ENCODE measurements around the gene TEKT2. TPM values are rescaled to one million over a fixed set of nuclear protein-coding genes. Genes with fewer than 3 reads are reported as not detected.

The TEKT2 gene
- total and polyA plus RNA-seq, 5 donors from 2014 or later = 0.81 TPM; not detected in 4

GRCh38 chr1:36099681-36100341 lies 15.9 kb downstream of the TEKT2 start:
- H3K4me3 Mint-ChIP-seq = peak overlapping the region in 1 of 4 donors; percentile 29
- no peaks in the 10 kb centered on the region for H3K36me3 Mint-ChIP-seq
- H3K4me1 Mint-ChIP-seq = no peaks in the 10 kb centered on the region
- Histone ChIP-seq H3K27ac (ENCODE audit: insufficient read depth, low read length, poor library complexity, severe bottlenecking) (no peak overlapping the region), H3K27me3 (ENCODE audit: control insufficient read depth, insufficient read depth, low read length) (no peaks in the 10 kb centered on the region), H3K4me3 (ENCODE audit: low read depth, low read length) (no peak overlapping the region), H3K36me3 (ENCODE audit: control insufficient read depth, insufficient read depth, low read length) (peaks cover 15% of the 10 kb centered on the region), H3K9me3 (ENCODE audit: control insufficient read depth in 2 of 2, low read length in 2 of 2) (no peaks in the 10 kb centered on the region), H3K4me1 (ENCODE audit: control insufficient read depth, insufficient read depth, low read length, poor library complexity, severe bottlenecking) (peaks cover 5% of the 10 kb centered on the region)
- DNase-seq = peak; percentile 60 to 69 (median 69)
- H3K9me3 Mint-ChIP-seq = no peaks in the 10 kb centered on the region
- H3K27me3 Mint-ChIP-seq = no peaks in the 10 kb centered on the region
- ATAC-seq (ENCODE audit: low read depth in 2 of 2) = peak; percentile 78 to 84
- no peak overlapping the region for H3K27ac Mint-ChIP-seq

GRCh38 chr1:36100376-36100775 lies 16.5 kb downstream of the TEKT2 start:
- Mint-ChIP-seq H3K36me3 (no peaks in the 10 kb centered on the region), H3K4me1 (no peaks in the 10 kb centered on the region), H3K27me3 (no peaks in the 10 kb centered on the region), H3K4me3 (no peak overlapping the region), H3K9me3 (no peaks in the 10 kb centered on the region), H3K27ac (peak overlapping the region in 1 of 3 donors; percentile 42)
- no peak overlapping the region for H3K4me3 ChIP-seq (ENCODE audit: low read depth, low read length)
- DNase-seq (no peak), ATAC-seq (ENCODE audit: low read depth in 2 of 2) (no peak)
- H3K27me3 ChIP-seq (ENCODE audit: control insufficient read depth, insufficient read depth, low read length) = no peaks in the 10 kb centered on the region
- peaks cover 5% of the 10 kb centered on the region for H3K4me1 ChIP-seq (ENCODE audit: control insufficient read depth, insufficient read depth, low read length, poor library complexity, severe bottlenecking)
- H3K27ac ChIP-seq (ENCODE audit: insufficient read depth, low read length, poor library complexity, severe bottlenecking) = no peak overlapping the region
- H3K36me3 ChIP-seq (ENCODE audit: control insufficient read depth, insufficient read depth, low read length) = peaks cover 11% of the 10 kb centered on the region
- H3K9me3 ChIP-seq (ENCODE audit: control insufficient read depth in 2 of 2, low read length in 2 of 2) = no peaks in the 10 kb centered on the region

GRCh38 chr1:36101546-36101945 lies 17.7 kb downstream of the TEKT2 start:
- Mint-ChIP-seq H3K36me3 (no peaks in the 10 kb centered on the region), H3K9me3 (no peaks in the 10 kb centered on the region), H3K27ac (peak overlapping the region in 1 of 3 donors; percentile 89), H3K4me3 (no peak overlapping the region), H3K4me1 (no peaks in the 10 kb centered on the region), H3K27me3 (no peaks in the 10 kb centered on the region)
- no peak overlapping the region for H3K27ac ChIP-seq (ENCODE audit: insufficient read depth, low read length, poor library complexity, severe bottlenecking)
- no peak overlapping the region for H3K4me3 ChIP-seq (ENCODE audit: low read depth, low read length)
- H3K9me3 ChIP-seq (ENCODE audit: control insufficient read depth in 2 of 2, low read length in 2 of 2) = no peaks in the 10 kb centered on the region
- DNase-seq (no peak), ATAC-seq (ENCODE audit: low read depth in 2 of 2) (no peak)
- no peaks in the 10 kb centered on the region for H3K27me3 ChIP-seq (ENCODE audit: control insufficient read depth, insufficient read depth, low read length)
- no peaks in the 10 kb centered on the region for H3K36me3 ChIP-seq (ENCODE audit: control insufficient read depth, insufficient read depth, low read length)
- H3K4me1 ChIP-seq (ENCODE audit: control insufficient read depth, insufficient read depth, low read length, poor library complexity, severe bottlenecking) = peaks cover 5% of the 10 kb centered on the region

GRCh38 chr1:36106269-36106668 lies 22.4 kb downstream of the TEKT2 start:
- H3K27me3 Mint-ChIP-seq = no peaks in the 10 kb centered on the region
- DNase-seq (no peak), ATAC-seq (ENCODE audit: low read depth in 2 of 2) (no peak)
- H3K36me3 Mint-ChIP-seq = no peaks in the 10 kb centered on the region
- Histone ChIP-seq H3K9me3 (ENCODE audit: control insufficient read depth in 2 of 2, low read length in 2 of 2) (no peaks in the 10 kb centered on the region), H3K27me3 (ENCODE audit: control insufficient read depth, insufficient read depth, low read length) (no peaks in the 10 kb centered on the region), H3K4me1 (ENCODE audit: control insufficient read depth, insufficient read depth, low read length, poor library complexity, severe bottlenecking) (peaks cover 7% of the 10 kb centered on the region), H3K27ac (ENCODE audit: insufficient read depth, low read length, poor library complexity, severe bottlenecking) (no peak overlapping the region), H3K4me3 (ENCODE audit: low read depth, low read length) (no peak overlapping the region), H3K36me3 (ENCODE audit: control insufficient read depth, insufficient read depth, low read length) (no peaks in the 10 kb centered on the region)
- H3K9me3 Mint-ChIP-seq = no peaks in the 10 kb centered on the region
- no peak overlapping the region for H3K27ac Mint-ChIP-seq
- H3K4me1 Mint-ChIP-seq = peaks cover 0 to 15% (median 2%) of the 10 kb centered on the region in 4 donors
- H3K4me3 Mint-ChIP-seq = no peak overlapping the region

- no peak overlapping the region for H3K27ac Mint-ChIP-seq
- H3K4me3 Mint-ChIP-seq = no peak overlapping the region
- Histone ChIP-seq H3K9me3 (ENCODE audit: control insufficient read depth in 2 of 2, low read length in 2 of 2) (no peaks in the 10 kb centered on the region), H3K4me1 (ENCODE audit: control insufficient read depth, insufficient read depth, low read length, poor library complexity, severe bottlenecking) (peaks cover 7% of the 10 kb centered on the region), H3K27me3 (ENCODE audit: control insufficient read depth, insufficient read depth, low read length) (no peaks in the 10 kb centered on the region), H3K4me3 (ENCODE audit: low read depth, low read length) (no peak overlapping the region), H3K36me3 (ENCODE audit: control insufficient read depth, insufficient read depth, low read length) (no peaks in the 10 kb centered on the region), H3K27ac (ENCODE audit: insufficient read depth, low read length, poor library complexity, severe bottlenecking) (no peak overlapping the region)
- no peaks in the 10 kb centered on the region for H3K36me3 Mint-ChIP-seq
- ATAC-seq (ENCODE audit: low read depth in 2 of 2) (no peak), DNase-seq (no peak)
- peaks cover under 1% of the 10 kb centered on the region for H3K27me3 Mint-ChIP-seq
- H3K9me3 Mint-ChIP-seq = no peaks in the 10 kb centered on the region
- peaks cover 0 to 18% (median 2%) of the 10 kb centered on the region in 4 donors for H3K4me1 Mint-ChIP-seq
These were observed 23.5 kb downstream of the TEKT2 start for GRCh38 chr1:36107394-36107793.

GRCh38 chr1:36108314-36108713 lies 24.4 kb downstream of the TEKT2 start:
- no peaks in the 10 kb centered on the region for H3K9me3 ChIP-seq (ENCODE audit: control insufficient read depth in 2 of 2, low read length in 2 of 2)
- DNase-seq (no peak), ATAC-seq (ENCODE audit: low read depth in 2 of 2) (no peak)
- Mint-ChIP-seq H3K9me3 (no peaks in the 10 kb centered on the region), H3K27me3 (peaks cover 5% of the 10 kb centered on the region), H3K4me1 (peaks cover 0 to 18% (median 2%) of the 10 kb centered on the region in 4 donors), H3K36me3 (no peaks in the 10 kb centered on the region), H3K4me3 (no peak overlapping the region), H3K27ac (peak overlapping the region in 2 of 3 donors; percentile 36 to 87)
- no peaks in the 10 kb centered on the region for H3K27me3 ChIP-seq (ENCODE audit: control insufficient read depth, insufficient read depth, low read length)
- peaks cover 7% of the 10 kb centered on the region for H3K4me1 ChIP-seq (ENCODE audit: control insufficient read depth, insufficient read depth, low read length, poor library complexity, severe bottlenecking)
- H3K36me3 ChIP-seq (ENCODE audit: control insufficient read depth, insufficient read depth, low read length) = no peaks in the 10 kb centered on the region
- H3K4me3 ChIP-seq (ENCODE audit: low read depth, low read length) = no peak overlapping the region
- no peak overlapping the region for H3K27ac ChIP-seq (ENCODE audit: insufficient read depth, low read length, poor library complexity, severe bottlenecking)

- Histone ChIP-seq H3K27me3 (ENCODE audit: control insufficient read depth, insufficient read depth, low read length) (no peaks in the 10 kb centered on the region), H3K4me1 (ENCODE audit: control insufficient read depth, insufficient read depth, low read length, poor library complexity, severe bottlenecking) (peaks cover 7% of the 10 kb centered on the region), H3K9me3 (ENCODE audit: control insufficient read depth in 2 of 2, low read length in 2 of 2) (no peaks in the 10 kb centered on the region), H3K36me3 (ENCODE audit: control insufficient read depth, insufficient read depth, low read length) (no peaks in the 10 kb centered on the region), H3K4me3 (ENCODE audit: low read depth, low read length) (no peak overlapping the region), H3K27ac (ENCODE audit: insufficient read depth, low read length, poor library complexity, severe bottlenecking) (no peak overlapping the region)
- H3K36me3 Mint-ChIP-seq = no peaks in the 10 kb centered on the region
- peaks cover 0 to 18% (median 2%) of the 10 kb centered on the region in 4 donors for H3K4me1 Mint-ChIP-seq
- H3K27me3 Mint-ChIP-seq = peaks cover 5% of the 10 kb centered on the region
- ATAC-seq (ENCODE audit: low read depth in 2 of 2) (peak; percentile 84 to 89), DNase-seq (peak in 2 of 3 donors; percentile 29 to 76)
- peak overlapping the region in 2 of 3 donors; percentile 36 to 72 for H3K27ac Mint-ChIP-seq
- H3K4me3 Mint-ChIP-seq = peak overlapping the region in 1 of 4 donors; percentile 64
- H3K9me3 Mint-ChIP-seq = no peaks in the 10 kb centered on the region
These were observed 25.3 kb downstream of the TEKT2 start for GRCh38 chr1:36109041-36109679.

- no peaks in the 10 kb centered on the region for H3K27me3 ChIP-seq (ENCODE audit: control insufficient read depth, insufficient read depth, low read length)
- peaks cover 5% of the 10 kb centered on the region for H3K27me3 Mint-ChIP-seq
- H3K27ac ChIP-seq (ENCODE audit: insufficient read depth, low read length, poor library complexity, severe bottlenecking) = no peak overlapping the region
- H3K4me3 Mint-ChIP-seq = no peak overlapping the region
- H3K4me1 Mint-ChIP-seq = peaks cover 0 to 18% (median 2%) of the 10 kb centered on the region in 4 donors
- H3K27ac Mint-ChIP-seq = peak overlapping the region in 1 of 3 donors; percentile 80
- ATAC-seq (ENCODE audit: low read depth in 2 of 2) = no peak
- H3K9me3 Mint-ChIP-seq = no peaks in the 10 kb centered on the region
- no peak for DNase-seq
- no peaks in the 10 kb centered on the region for H3K36me3 ChIP-seq (ENCODE audit: control insufficient read depth, insufficient read depth, low read length)
- H3K4me1 ChIP-seq (ENCODE audit: control insufficient read depth, insufficient read depth, low read length, poor library complexity, severe bottlenecking) = peaks cover 7% of the 10 kb centered on the region
- no peaks in the 10 kb centered on the region for H3K36me3 Mint-ChIP-seq
- no peaks in the 10 kb centered on the region for H3K9me3 ChIP-seq (ENCODE audit: control insufficient read depth in 2 of 2, low read length in 2 of 2)
- H3K4me3 ChIP-seq (ENCODE audit: low read depth, low read length) = no peak overlapping the region
These were observed 27.3 kb downstream of the TEKT2 start for GRCh38 chr1:36111151-36111550.
